Neural crest cell (in vitro differentiated cells): ENCODE measurements around the gene CBX4. TPM values are rescaled to one million over a fixed set of nuclear protein-coding genes. Genes with fewer than 3 reads are reported as not detected.
"Not testable (repeated sequence)": the region's sequence is repeated elsewhere in the genome, so short reads cannot be mapped to it uniquely, and the experiment has no call there.

ENCODE experiments used
- DNase-seq: peaks from one replicate; pipeline ENCODE4 v3.0.0; 2021; ENCODE audit warnings: low read depth, mixed read lengths, low spot score
- H3K27ac Mint-ChIP-seq: one replicate; pipeline ENCODE4 v1.8.0; 2021; ENCODE audit warnings: mild to moderate bottlenecking, mixed read lengths; ENCODE audit not compliant: unreplicated experiment
- H3K27me3 Mint-ChIP-seq: 2 replicates; pipeline ENCODE4 v1.8.0; 2021; ENCODE audit warnings: low read depth, mild to moderate bottlenecking, mixed read lengths
- H3K36me3 Mint-ChIP-seq: 2 replicates; pipeline ENCODE4 v1.8.0; 2021; ENCODE audit warnings: low read depth, mild to moderate bottlenecking, mixed read lengths
- H3K4me1 Mint-ChIP-seq: 2 replicates; pipeline ENCODE4 v1.8.0; 2021; ENCODE audit warnings: mixed read lengths
- H3K4me3 Mint-ChIP-seq: one replicate; pipeline ENCODE4 v1.8.0; 2021; ENCODE audit warnings: mild to moderate bottlenecking, mixed read lengths
- H3K9me3 Mint-ChIP-seq: 2 replicates; pipeline ENCODE4 v1.8.0; 2021; ENCODE audit warnings: mixed read lengths
- CTCF ChIP-seq: fragments of 200-600 bp; sonication (generic); conservative IDR thresholded peaks from 2 replicates; pipeline ENCODE4 v1.5.0; 2021; ENCODE audit warnings: antibody characterized with exemption, mild to moderate bottlenecking
- total RNA-seq: library from RNA; stranded (reverse); gene quantifications from 2 replicates; pipeline ENCODE4 v1.2.1, GENCODE V29; 2021

CBX4 gene
- total RNA-seq, 1 donor from 2014 or later = 21.0 TPM

GRCh38 chr17:79857095-79857494, 17.9 kb upstream of the CBX4 start:
- Mint-ChIP-seq H3K27me3 (peaks cover 3% of the 10 kb centered on the region), H3K4me3 (no peak overlapping the region), H3K4me1 (peaks cover 30% of the 10 kb centered on the region), H3K9me3 (no peaks in the 10 kb centered on the region), H3K27ac (no peak overlapping the region), H3K36me3 (no peaks in the 10 kb centered on the region)
- DNase-seq = no peak
- TF ChIP-seq CTCF = no peak

DNA sequence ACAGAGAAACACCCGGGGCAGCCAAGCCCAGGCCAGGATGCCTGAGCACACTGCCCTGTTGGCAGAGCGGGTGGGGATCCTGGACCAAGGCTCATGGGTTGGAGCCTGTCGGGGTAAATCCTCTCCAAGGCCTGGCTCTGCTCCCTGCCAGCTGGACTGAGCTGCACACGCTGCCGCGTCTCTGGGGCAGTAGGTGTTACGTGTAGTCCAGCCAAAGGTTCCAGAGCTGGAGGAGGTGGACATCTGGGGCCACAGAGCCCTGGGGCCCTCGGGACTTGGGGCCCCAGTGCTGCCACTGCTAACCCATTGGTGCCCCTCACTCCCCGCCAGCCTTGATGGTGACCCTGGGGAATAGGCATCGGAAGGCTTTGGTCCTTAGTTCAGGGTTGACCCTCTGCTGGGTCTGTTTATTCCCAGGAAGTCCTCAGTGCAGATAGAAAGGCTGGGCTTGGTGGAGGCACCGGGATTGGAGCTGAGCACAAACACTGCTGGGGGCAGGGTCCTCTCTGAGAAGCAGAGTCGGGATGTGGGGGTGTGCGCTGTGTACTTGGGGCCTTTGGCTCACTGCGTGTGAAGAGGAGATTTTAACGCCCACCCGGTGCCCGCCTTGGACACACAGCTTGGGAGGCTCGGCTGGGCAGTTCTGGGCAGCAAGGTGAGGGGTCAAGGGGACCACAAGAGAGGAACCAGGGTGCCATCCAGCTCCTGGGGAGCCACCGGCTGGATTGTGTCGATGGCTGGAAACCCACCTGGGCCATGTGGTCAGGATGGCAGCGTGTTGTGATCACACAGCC, 16.3 kb upstream of the CBX4 start:
- TF ChIP-seq CTCF = no peak
- Mint-ChIP-seq H3K27ac (no peak overlapping the region), H3K4me1 (peaks cover 22% of the 10 kb centered on the region)

GRCh38 chr17:79854080-79855060, 15.1 kb upstream of the CBX4 start:
- no peak for DNase-seq
- H3K9me3 Mint-ChIP-seq = no peaks in the 10 kb centered on the region
- no peak overlapping the region for H3K4me3 Mint-ChIP-seq
- H3K36me3 Mint-ChIP-seq = no peaks in the 10 kb centered on the region
- no peak for TF ChIP-seq CTCF
- peaks cover 27% of the 10 kb centered on the region for H3K4me1 Mint-ChIP-seq
- H3K27me3 Mint-ChIP-seq = no peaks in the 10 kb centered on the region
- no peak overlapping the region for H3K27ac Mint-ChIP-seq

More for the DNA sequence above, 16.3 kb upstream of the CBX4 start:
- Mint-ChIP-seq H3K27me3 (no peaks in the 10 kb centered on the region), H3K4me3 (no peak overlapping the region), H3K9me3 (no peaks in the 10 kb centered on the region), H3K36me3 (no peaks in the 10 kb centered on the region)
- no peak for DNase-seq

GRCh38 chr17:79853168-79853567, 13.9 kb upstream of the CBX4 start:
- H3K27ac Mint-ChIP-seq, H3K36me3 Mint-ChIP-seq, H3K4me3 Mint-ChIP-seq, DNase-seq, H3K27me3 Mint-ChIP-seq, H3K9me3 Mint-ChIP-seq: not testable (repeated sequence)
- H3K4me1 Mint-ChIP-seq = peaks cover 27% of the 10 kb centered on the region

DNA sequence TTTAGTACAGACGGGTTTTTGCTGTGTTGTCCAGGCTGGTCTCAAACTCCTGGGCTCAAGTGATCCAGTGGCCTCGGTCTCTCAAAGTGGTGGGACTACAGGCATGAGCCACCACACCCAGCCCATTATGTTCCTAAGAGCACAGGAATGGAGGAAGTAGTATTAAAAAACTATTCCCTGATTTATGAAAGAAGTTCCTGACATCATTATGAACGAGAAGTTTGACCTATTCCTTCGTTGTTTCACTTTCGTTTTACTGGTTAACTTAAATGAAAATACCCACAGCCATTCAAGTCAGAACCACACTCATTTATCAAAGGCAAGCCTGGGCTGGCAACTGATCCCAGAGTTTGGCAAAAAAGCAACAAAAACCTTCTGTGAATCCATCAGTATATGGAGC, 13.5 kb upstream of the CBX4 start:
- Mint-ChIP-seq H3K4me3 (no peak overlapping the region), H3K36me3 (no peaks in the 10 kb centered on the region), H3K4me1 (peaks cover 27% of the 10 kb centered on the region), H3K27ac (no peak overlapping the region), H3K27me3 (peaks cover 11% of the 10 kb centered on the region), H3K9me3 (no peaks in the 10 kb centered on the region)
- DNase-seq = no peak
- TF ChIP-seq CTCF = no peak
